Measurements from ENCODE around the gene PKD1L1. TPM values are rescaled to one million over a fixed set of nuclear protein-coding genes. Genes with fewer than 3 reads are reported as not detected.
A peak's percentile ranks its signal among the peaks of the same experiment; 100 is the strongest.

PKD1L1 gene, protein sequence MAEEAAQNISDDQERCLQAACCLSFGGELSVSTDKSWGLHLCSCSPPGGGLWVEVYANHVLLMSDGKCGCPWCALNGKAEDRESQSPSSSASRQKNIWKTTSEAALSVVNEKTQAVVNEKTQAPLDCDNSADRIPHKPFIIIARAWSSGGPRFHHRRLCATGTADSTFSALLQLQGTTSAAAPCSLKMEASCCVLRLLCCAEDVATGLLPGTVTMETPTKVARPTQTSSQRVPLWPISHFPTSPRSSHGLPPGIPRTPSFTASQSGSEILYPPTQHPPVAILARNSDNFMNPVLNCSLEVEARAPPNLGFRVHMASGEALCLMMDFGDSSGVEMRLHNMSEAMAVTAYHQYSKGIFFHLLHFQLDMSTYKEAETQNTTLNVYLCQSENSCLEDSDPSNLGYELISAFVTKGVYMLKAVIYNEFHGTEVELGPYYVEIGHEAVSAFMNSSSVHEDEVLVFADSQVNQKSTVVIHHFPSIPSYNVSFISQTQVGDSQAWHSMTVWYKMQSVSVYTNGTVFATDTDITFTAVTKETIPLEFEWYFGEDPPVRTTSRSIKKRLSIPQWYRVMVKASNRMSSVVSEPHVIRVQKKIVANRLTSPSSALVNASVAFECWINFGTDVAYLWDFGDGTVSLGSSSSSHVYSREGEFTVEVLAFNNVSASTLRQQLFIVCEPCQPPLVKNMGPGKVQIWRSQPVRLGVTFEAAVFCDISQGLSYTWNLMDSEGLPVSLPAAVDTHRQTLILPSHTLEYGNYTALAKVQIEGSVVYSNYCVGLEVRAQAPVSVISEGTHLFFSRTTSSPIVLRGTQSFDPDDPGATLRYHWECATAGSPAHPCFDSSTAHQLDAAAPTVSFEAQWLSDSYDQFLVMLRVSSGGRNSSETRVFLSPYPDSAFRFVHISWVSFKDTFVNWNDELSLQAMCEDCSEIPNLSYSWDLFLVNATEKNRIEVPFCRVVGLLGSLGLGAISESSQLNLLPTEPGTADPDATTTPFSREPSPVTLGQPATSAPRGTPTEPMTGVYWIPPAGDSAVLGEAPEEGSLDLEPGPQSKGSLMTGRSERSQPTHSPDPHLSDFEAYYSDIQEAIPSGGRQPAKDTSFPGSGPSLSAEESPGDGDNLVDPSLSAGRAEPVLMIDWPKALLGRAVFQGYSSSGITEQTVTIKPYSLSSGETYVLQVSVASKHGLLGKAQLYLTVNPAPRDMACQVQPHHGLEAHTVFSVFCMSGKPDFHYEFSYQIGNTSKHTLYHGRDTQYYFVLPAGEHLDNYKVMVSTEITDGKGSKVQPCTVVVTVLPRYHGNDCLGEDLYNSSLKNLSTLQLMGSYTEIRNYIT (N-terminal part only)
- total RNA-seq = 1 to 10 TPM in 1 of 2 donors, under 1 TPM in 1; 0.40 to 1.2 TPM

DNA sequence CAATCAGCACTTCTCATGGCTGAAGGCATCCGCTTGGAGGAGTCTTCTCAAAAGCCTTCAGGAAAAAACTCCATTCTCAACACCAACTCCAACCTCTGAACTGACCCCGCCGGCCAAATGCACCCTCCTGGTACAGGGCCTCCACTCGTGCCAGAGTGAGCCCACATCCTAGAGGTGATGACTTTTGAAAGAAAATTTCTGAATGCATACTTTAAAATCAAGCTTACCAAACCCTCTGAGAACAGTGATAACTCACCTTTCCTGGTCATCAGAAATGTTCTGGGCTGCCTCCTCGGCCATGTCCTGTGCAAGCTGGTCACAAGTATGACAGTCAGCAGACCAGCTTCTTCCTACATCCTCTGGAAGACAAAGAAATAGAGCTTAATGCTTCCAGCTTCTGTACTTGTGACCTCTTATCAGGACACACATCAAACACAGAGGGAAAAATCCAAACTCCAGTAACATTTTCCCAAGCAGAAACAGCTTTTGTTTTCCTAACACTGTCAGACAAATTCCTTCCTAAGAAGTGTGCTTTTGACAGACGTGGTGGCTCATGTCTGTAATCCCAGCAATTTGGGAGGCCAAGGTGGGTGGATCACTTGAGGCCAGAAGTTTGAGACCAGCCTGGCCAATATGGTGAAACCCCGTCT lies at the start of gene PKD1L1:
Gene PKD1L1 (minus strand): TSS at position 326 of the 650 bp plus-strand sequence. CDS start 26 bp downstream, at position 300.
- H3K9ac ChIP-seq (ENCODE audit: low read depth in 2 of 2, low read length in 2 of 2) = no peak within 1 kb of the TSS
- H3K9me3 ChIP-seq = no peaks in the 10 kb centered on the region
- no peak within 1 kb of the TSS for H3K27ac ChIP-seq
- H3K27me3 ChIP-seq = no peaks in the 10 kb centered on the region
- TF ChIP-seq, protein P1, sequence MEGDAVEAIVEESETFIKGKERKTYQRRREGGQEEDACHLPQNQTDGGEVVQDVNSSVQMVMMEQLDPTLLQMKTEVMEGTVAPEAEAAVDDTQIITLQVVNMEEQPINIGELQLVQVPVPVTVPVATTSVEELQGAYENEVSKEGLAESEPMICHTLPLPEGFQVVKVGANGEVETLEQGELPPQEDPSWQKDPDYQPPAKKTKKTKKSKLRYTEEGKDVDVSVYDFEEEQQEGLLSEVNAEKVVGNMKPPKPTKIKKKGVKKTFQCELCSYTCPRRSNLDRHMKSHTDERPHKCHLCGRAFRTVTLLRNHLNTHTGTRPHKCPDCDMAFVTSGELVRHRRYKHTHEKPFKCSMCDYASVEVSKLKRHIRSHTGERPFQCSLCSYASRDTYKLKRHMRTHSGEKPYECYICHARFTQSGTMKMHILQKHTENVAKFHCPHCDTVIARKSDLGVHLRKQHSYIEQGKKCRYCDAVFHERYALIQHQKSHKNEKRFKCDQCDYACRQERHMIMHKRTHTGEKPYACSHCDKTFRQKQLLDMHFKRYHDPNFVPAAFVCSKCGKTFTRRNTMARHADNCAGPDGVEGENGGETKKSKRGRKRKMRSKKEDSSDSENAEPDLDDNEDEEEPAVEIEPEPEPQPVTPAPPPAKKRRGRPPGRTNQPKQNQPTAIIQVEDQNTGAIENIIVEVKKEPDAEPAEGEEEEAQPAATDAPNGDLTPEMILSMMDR (IDR thresholded peaks at IDR 0.05) = no peak
- no peak within 1 kb of the TSS for H3K4me3 ChIP-seq
- H3K4me1 ChIP-seq = no peaks in the 10 kb centered on the region
- DNase-seq = no peak
- intact Hi-C loops (cut with DNase I) = no loop called here
- H3K36me3 ChIP-seq = no peaks in the 10 kb centered on the region

GRCh38 chr7:47992446-47992845 lies 44.2 kb upstream of the PKD1L1 start:
- intact Hi-C loops (cut with DNase I) = loop anchor here (5.0 kb wide), 1 partner anchor 115 kb away; no protein-coding TSS in a partner anchor
- Histone ChIP-seq H3K27ac (peak overlapping the region; percentile 81), H3K4me1 (peaks cover 4% of the 10 kb centered on the region), H3K9ac (ENCODE audit: low read depth in 2 of 2, low read length in 2 of 2) (no peak overlapping the region), H3K9me3 (no peaks in the 10 kb centered on the region), H3K27me3 (no peaks in the 10 kb centered on the region), H3K36me3 (no peaks in the 10 kb centered on the region), H3K4me3 (peak overlapping the region; percentile 47)
- TF ChIP-seq, protein P1 (IDR thresholded peaks at IDR 0.05) = no peak
- no peak for DNase-seq

DNA sequence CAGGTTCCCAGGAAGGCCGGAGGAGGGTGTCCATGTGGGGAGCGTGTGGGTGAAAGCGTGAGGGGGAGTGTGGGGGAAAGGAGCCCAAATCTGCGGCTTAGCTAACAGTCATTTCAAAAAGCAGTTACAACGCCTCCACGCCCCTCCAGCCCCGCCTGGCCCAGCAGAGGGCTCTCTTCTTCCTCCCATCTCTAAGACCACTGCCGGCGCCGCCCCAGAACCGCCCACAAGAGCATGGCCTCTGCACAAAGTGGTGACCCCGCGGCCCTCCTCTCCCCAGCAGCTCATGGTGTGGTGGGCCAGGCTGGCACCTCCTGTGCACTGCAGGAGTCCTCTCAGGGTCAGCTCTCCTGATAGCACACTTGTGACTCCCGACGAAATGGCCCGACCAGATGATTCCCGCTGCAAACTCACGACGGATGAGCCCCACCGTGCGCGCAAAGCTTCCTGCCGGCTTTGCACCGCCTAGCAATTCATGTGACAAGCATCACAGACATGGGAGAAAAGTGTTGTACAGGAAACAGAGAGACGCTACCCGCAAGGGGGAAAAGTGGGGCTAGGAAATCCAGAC lies 43.6 kb upstream of the PKD1L1 start:
- peak; percentile 90 for DNase-seq
- peak overlapping the region; percentile 47 for H3K4me3 ChIP-seq
- TF ChIP-seq, protein P1 (IDR thresholded peaks at IDR 0.05) = peak; percentile 46
- H3K4me1 ChIP-seq = peaks cover 4% of the 10 kb centered on the region
- no peaks in the 10 kb centered on the region for H3K9me3 ChIP-seq
- no peaks in the 10 kb centered on the region for H3K36me3 ChIP-seq
- intact Hi-C loops (cut with DNase I) = loop anchor here (5.0 kb wide), 1 partner anchor 115 kb away; no protein-coding TSS in a partner anchor
- peak overlapping the region; percentile 81 for H3K27ac ChIP-seq
- no peaks in the 10 kb centered on the region for H3K27me3 ChIP-seq
- peak overlapping the region; percentile 40 to 64 for H3K9ac ChIP-seq (ENCODE audit: low read depth in 2 of 2, low read length in 2 of 2)

GRCh38 chr7:47991270-47991669 lies 43.0 kb upstream of the PKD1L1 start:
- TF ChIP-seq, protein P1 (IDR thresholded peaks at IDR 0.05) = no peak
- Histone ChIP-seq H3K9ac (ENCODE audit: low read depth in 2 of 2, low read length in 2 of 2) (no peak overlapping the region), H3K27ac (peak overlapping the region; percentile 81), H3K9me3 (no peaks in the 10 kb centered on the region), H3K4me1 (peaks cover 4% of the 10 kb centered on the region), H3K4me3 (peak overlapping the region; percentile 47), H3K36me3 (no peaks in the 10 kb centered on the region), H3K27me3 (no peaks in the 10 kb centered on the region)
- DNase-seq = no peak
- intact Hi-C loops (cut with DNase I) = loop anchor here (5.0 kb wide), 1 partner anchor 116 kb away; no protein-coding TSS in a partner anchor
